Loucy (cell line): ENCODE measurements around the gene COQ7.

Source experiments
- CTCF ChIP-seq: fragments of 200-600 bp; sonication (generic); conservative IDR thresholded peaks from 2 replicates; pipeline ENCODE4 v1.5.1; 2014; ENCODE audit warnings: mild to moderate bottlenecking, antibody characterized with exemption, low read length
- EZH2phosphoT487 ChIP-seq: fragments of 200-600 bp; IDR thresholded peaks from 2 replicates; pipeline ENCODE4 v1.6.1; 2018; ENCODE audit warnings: antibody characterized with exemption, mild to moderate bottlenecking, moderate library complexity, borderline replicate concordance

- TF ChIP-seq EZH2phosphoT487 (no peak), CTCF (no peak)
These were observed 56.2 kb downstream of the COQ7 start for GRCh38 chr16:19123535-19124178.
